PFSK-1 (cell line): ENCODE measurements around the gene TMTC3.

Experiments
- POLR2AphosphoS5 ChIP-seq: IDR thresholded peaks from 2 replicates; pipeline ENCODE4 v1.6.1; 2012; ENCODE audit warnings: low read depth, mild to moderate bottlenecking, control low read depth, low read length, moderate library complexity
- REST ChIP-seq, 2 experiments: IDR thresholded peaks; 2 replicates each; pipeline versions ENCODE4 v1.6.1 to v1.8.0; 2011 to 2012; ENCODE audit warnings: low read depth in 2 of 2, low read length in 2 of 2, control low read depth in 1 of 2, inconsistent platforms in 1 of 2, mild to moderate bottlenecking in 1 of 2, moderate library complexity in 1 of 2; ENCODE audit not compliant: insufficient read depth in 1 of 2
- TAF1 ChIP-seq: IDR thresholded peaks from 2 replicates; pipeline ENCODE4 v1.6.1; 2012; ENCODE audit warnings: low read length, control low read depth, borderline replicate concordance; ENCODE audit not compliant: insufficient read depth

- TF ChIP-seq TAF1 (no peak), REST (IDR thresholded peaks at IDR 0.05; ENCODE audit: insufficient read depth in 1 of 2, low read depth in 2 of 2, low read length in 2 of 2) (no peak), POLR2AphosphoS5 (no peak)
Observed at GRCh38 chr12:88093573-88093972, 48.5 kb upstream of the TMTC3 start.
